Thymus (tissue), 11 donors: ENCODE measurements around the gene PASD1. TPM values are rescaled to one million over a fixed set of nuclear protein-coding genes. Genes with fewer than 3 reads are reported as not detected.
"Not testable (repeated sequence)": the region's sequence is repeated elsewhere in the genome, so short reads cannot be mapped to it uniquely, and the experiment has no call there.

Source experiments
- DNase-seq, 9 donors: peaks; one replicate each; pipeline ENCODE4 v3.0.0-alpha.2; 2013; ENCODE audit warnings: low spot score in 9 of 9, low read depth in 6 of 9, missing footprints in 1 of 9
- H3K27ac ChIP-seq, 2 donors: one replicate each; pipeline ENCODE4 v1.5.1; 2013; ENCODE audit warnings: control low read depth in 1 of 2, low read depth in 1 of 2, low read length in 1 of 2, mild to moderate bottlenecking in 1 of 2, moderate library complexity in 1 of 2
- H3K27me3 ChIP-seq, 2 donors: one replicate each; pipeline ENCODE4 v1.5.1; 2013; ENCODE audit warnings: low read length in 1 of 2; ENCODE audit not compliant: control insufficient read depth in 2 of 2, insufficient read depth in 1 of 2
- H3K36me3 ChIP-seq, 2 donors: one replicate each; pipeline ENCODE4 v1.5.1; 2013; ENCODE audit warnings: low read length in 1 of 2, mild to moderate bottlenecking in 1 of 2, moderate library complexity in 1 of 2; ENCODE audit not compliant: control insufficient read depth in 2 of 2, insufficient read depth in 2 of 2
- H3K4me1 ChIP-seq, 2 donors: one replicate each; pipeline ENCODE4 v1.5.1; 2013; ENCODE audit warnings: low read length in 2 of 2; ENCODE audit not compliant: control insufficient read depth in 2 of 2, insufficient read depth in 2 of 2
- H3K4me3 ChIP-seq, 2 donors: one replicate each; pipeline ENCODE4 v1.5.1; 2013; ENCODE audit warnings: low read length in 2 of 2, control low read depth in 1 of 2, mild to moderate bottlenecking in 1 of 2
- H3K9me3 ChIP-seq, 2 donors: one replicate each; pipeline ENCODE4 v1.5.1; 2013; ENCODE audit warnings: low read length in 1 of 2, mild to moderate bottlenecking in 1 of 2; ENCODE audit not compliant: control insufficient read depth in 2 of 2, insufficient read depth in 1 of 2
- WGBS: extraction: QIAGEN DNeasy Blood & Tissue Kit; methylation state at CpG from one replicate; pipeline ENCODE4 v1.1.7; 2013; 5-methylcytosine and 5-hydroxymethylcytosine counted together
- polyA plus RNA-seq: library from polyadenylated mRNA; stranded (reverse); fragments of 200-250 nt; gene quantifications from one replicate; pipeline ENCODE4 v1.2.3, GENCODE V29; 2013
- total RNA-seq: library from RNA; stranded (reverse); fragments of 120-200 nt; gene quantifications from one replicate; pipeline ENCODE4 v1.2.4, GENCODE V29; 2013
- donor health status: healthy.

The PASD1 gene
- total and polyA plus RNA-seq, 2 donors = 0.02 to 0.05 TPM

GRCh38 chrX:151695583-151696340, 132.3 kb downstream of the PASD1 start:
- H3K4me1 ChIP-seq = no peaks in the 10 kb centered on the region
- no peaks in the 10 kb centered on the region for H3K9me3 ChIP-seq
- no peak overlapping the region for H3K27ac ChIP-seq
- DNase-seq = no peak
- H3K36me3 ChIP-seq = no peaks in the 10 kb centered on the region
- no peak overlapping the region for H3K4me3 ChIP-seq
- peaks cover 8 to 18% of the 10 kb centered on the region in 2 donors for H3K27me3 ChIP-seq
- 17% methylated on average over 19 of the region's 19 CpGs for WGBS

DNA sequence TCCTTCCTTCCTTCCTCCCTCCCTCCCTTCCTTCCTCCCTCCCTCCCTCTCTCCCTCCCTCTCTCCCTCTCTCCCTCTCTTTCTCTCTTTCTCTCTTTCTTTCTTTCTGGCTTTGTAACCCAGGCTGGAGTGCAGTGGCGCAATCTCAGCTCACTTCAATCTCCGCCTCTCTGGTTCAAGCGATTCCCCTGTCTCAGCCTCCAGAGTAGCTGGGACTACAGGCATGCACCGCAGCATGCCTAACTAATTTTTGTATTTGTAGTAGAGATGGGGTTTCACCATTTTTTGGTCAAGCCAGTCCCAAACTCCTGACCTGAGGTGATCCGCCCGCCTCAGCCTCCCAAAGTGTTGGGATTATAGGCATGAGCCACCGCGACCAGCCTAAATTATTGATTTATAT, 133.6 kb downstream of the PASD1 start:
- H3K4me1 ChIP-seq, H3K27ac ChIP-seq, H3K9me3 ChIP-seq, H3K4me3 ChIP-seq, DNase-seq, H3K36me3 ChIP-seq: not testable (repeated sequence)
- H3K27me3 ChIP-seq = peaks cover 8 to 18% of the 10 kb centered on the region in 2 donors
- 98% methylated on average over 8 of the region's 8 CpGs for WGBS

DNA sequence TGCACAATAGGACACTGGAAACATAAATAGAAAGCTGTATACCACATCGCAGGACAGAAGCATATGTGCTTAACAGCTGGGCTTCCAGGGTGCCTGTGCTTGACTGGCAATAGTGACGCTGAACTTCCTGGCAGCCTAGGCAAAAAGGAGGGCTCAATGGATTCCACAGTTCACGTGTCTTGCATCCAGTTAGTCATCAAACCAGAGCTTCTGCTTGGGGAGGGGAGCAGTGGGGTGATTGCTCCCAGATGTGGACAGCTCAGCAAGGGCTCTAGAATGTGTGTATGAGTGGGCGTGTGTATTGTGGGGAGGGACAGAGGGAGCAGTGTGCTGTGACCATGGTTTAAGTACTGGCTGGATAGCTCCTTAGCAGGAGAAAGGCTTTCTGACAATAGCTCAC, 134.0 kb downstream of the PASD1 start:
- Histone ChIP-seq H3K9me3 (no peaks in the 10 kb centered on the region), H3K27ac (no peak overlapping the region), H3K27me3 (peaks cover 8 to 18% of the 10 kb centered on the region in 2 donors), H3K4me1 (no peaks in the 10 kb centered on the region), H3K36me3 (no peaks in the 10 kb centered on the region), H3K4me3 (no peak overlapping the region)
- WGBS = 86% methylated on average over 4 of the region's 4 CpGs
- no peak for DNase-seq

GRCh38 chrX:151698485-151698884, 135.0 kb downstream of the PASD1 start:
- DNase-seq = no peak
- Histone ChIP-seq H3K27me3 (peaks cover 8 to 18% of the 10 kb centered on the region in 2 donors), H3K9me3 (no peaks in the 10 kb centered on the region), H3K27ac (no peak overlapping the region), H3K4me1 (no peaks in the 10 kb centered on the region), H3K36me3 (no peaks in the 10 kb centered on the region), H3K4me3 (no peak overlapping the region)
- 92% methylated on average over 6 of the region's 6 CpGs for WGBS

DNA sequence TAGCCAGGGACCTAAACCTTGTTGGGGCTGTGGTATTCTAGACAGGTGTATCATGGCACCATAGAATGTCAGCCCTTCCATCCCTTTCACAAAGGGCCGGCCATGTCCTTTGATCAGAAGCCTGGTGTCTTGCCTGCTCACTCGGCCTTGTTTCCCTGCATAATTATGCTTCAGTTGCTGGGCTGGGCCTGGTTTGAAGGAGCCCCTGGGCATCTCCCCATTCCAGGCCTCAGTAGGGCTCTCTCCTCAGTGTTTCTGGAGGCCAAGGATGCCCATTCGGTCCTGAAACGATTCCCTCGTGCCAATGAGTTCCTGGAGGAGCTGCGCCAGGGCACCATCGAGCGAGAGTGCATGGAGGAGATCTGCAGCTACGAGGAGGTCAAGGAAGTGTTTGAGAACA, 136.3 kb downstream of the PASD1 start:
- no peaks in the 10 kb centered on the region for H3K36me3 ChIP-seq
- no peaks in the 10 kb centered on the region for H3K9me3 ChIP-seq
- whole genome bisulfite sequencing = 97% methylated on average over 9 of the region's 9 CpGs
- H3K27ac ChIP-seq = no peak overlapping the region
- no peak overlapping the region for H3K4me3 ChIP-seq
- no peak for DNase-seq
- no peaks in the 10 kb centered on the region for H3K4me1 ChIP-seq
- H3K27me3 ChIP-seq = peaks cover 3 to 9% of the 10 kb centered on the region in 2 donors

GRCh38 chrX:151700581-151700980, 137.1 kb downstream of the PASD1 start:
- Histone ChIP-seq H3K27me3 (peaks cover 0 to 5% of the 10 kb centered on the region in 2 donors), H3K27ac (no peak overlapping the region), H3K4me1 (no peaks in the 10 kb centered on the region), H3K9me3 (no peaks in the 10 kb centered on the region), H3K36me3 (no peaks in the 10 kb centered on the region), H3K4me3 (no peak overlapping the region)
- DNase-seq = no peak
- WGBS = 96% methylated on average over 16 of the region's 16 CpGs

- Histone ChIP-seq H3K9me3 (no peaks in the 10 kb centered on the region), H3K36me3 (no peaks in the 10 kb centered on the region), H3K27me3 (peaks cover 0 to 4% of the 10 kb centered on the region in 2 donors), H3K4me1 (no peaks in the 10 kb centered on the region), H3K4me3 (no peak overlapping the region), H3K27ac (no peak overlapping the region)
- no peak for DNase-seq
- WGBS = 98% methylated on average over 4 of the region's 4 CpGs
Measured at GRCh38 chrX:151701071-151701470, 137.6 kb downstream of the PASD1 start.

DNA sequence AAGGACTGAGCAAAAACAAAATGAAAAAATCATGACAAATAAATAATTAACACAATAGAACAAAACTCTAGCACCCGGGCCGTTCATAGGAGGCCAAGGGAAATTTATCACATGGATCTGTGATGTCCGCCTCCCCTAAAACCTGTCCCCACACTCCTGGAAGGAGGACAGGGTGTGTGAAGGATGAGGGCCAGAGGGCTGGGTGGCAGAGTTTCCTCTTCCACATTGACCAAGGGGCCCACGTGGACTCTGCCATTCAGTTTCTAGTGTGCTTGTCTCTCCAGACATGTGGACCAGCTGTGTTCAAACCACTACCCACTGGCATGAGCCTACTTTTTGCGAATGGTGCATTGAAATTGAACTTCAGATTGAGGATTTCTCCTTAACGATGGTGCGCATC, 138.1 kb downstream of the PASD1 start:
- Histone ChIP-seq H3K9me3 (no peaks in the 10 kb centered on the region), H3K4me3 (no peak overlapping the region), H3K4me1 (no peaks in the 10 kb centered on the region), H3K27me3 (peaks cover 0 to 2% of the 10 kb centered on the region in 2 donors), H3K27ac (no peak overlapping the region), H3K36me3 (no peaks in the 10 kb centered on the region)
- WGBS = 96% methylated on average over 7 of the region's 7 CpGs
- DNase-seq = no peak

DNA sequence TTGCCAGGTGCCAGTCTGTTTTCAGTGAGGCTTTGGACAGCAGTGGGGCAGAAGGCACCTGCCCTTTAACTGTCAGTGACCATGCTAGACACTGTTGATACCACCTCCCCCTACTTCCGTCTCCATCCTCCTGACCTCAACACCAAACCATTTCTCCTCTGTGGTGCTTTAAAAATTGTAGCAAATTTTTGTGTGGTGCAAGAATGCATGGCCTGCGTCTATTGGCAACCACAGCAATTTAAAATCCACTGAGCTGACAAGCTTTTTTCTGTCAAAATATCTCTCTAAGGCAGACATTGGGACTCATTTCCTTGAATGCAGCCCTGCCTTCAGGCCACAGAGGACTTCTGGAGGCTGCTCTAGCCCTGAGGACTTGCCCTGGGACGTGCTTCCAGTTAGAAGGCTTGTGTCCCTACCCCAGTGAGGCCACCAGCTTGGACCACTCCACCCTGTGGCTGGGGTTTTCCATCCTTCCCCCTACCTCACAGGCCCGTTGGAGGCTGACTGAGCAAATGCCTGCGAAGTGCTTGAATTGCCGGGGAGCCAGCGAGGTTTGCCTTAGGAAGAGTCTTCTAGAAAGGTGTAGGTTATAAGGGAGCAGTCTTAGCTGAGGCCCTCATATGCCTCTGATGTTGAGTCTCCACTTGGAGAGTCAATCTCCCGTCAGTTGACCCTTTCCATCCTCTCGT, 138.7 kb downstream of the PASD1 start:
- no peak overlapping the region for H3K27ac ChIP-seq
- peaks cover 0 to 2% of the 10 kb centered on the region in 2 donors for H3K27me3 ChIP-seq
- WGBS = 79% methylated on average over 9 of the region's 9 CpGs
- no peak for DNase-seq
- no peaks in the 10 kb centered on the region for H3K4me1 ChIP-seq
- H3K9me3 ChIP-seq = no peaks in the 10 kb centered on the region
- H3K36me3 ChIP-seq = no peaks in the 10 kb centered on the region
- H3K4me3 ChIP-seq = no peak overlapping the region
